Thymus (tissue), 11 donors: ENCODE data around the gene LCK. TPM values are rescaled to one million over a fixed set of nuclear protein-coding genes. Genes with fewer than 3 reads are reported as not detected.

Experiments
- DNase-seq, 9 donors: peaks; one replicate each; pipeline ENCODE4 v3.0.0-alpha.2; 2013; ENCODE audit warnings: low spot score in 9 of 9, low read depth in 6 of 9, missing footprints in 1 of 9
- H3K27ac ChIP-seq, 2 donors: one replicate each; pipeline ENCODE4 v1.5.1; 2013; ENCODE audit warnings: control low read depth in 1 of 2, low read depth in 1 of 2, low read length in 1 of 2, mild to moderate bottlenecking in 1 of 2, moderate library complexity in 1 of 2
- H3K27me3 ChIP-seq, 2 donors: one replicate each; pipeline ENCODE4 v1.5.1; 2013; ENCODE audit warnings: low read length in 1 of 2; ENCODE audit not compliant: control insufficient read depth in 2 of 2, insufficient read depth in 1 of 2
- H3K36me3 ChIP-seq, 2 donors: one replicate each; pipeline ENCODE4 v1.5.1; 2013; ENCODE audit warnings: low read length in 1 of 2, mild to moderate bottlenecking in 1 of 2, moderate library complexity in 1 of 2; ENCODE audit not compliant: control insufficient read depth in 2 of 2, insufficient read depth in 2 of 2
- H3K4me1 ChIP-seq, 2 donors: one replicate each; pipeline ENCODE4 v1.5.1; 2013; ENCODE audit warnings: low read length in 2 of 2; ENCODE audit not compliant: control insufficient read depth in 2 of 2, insufficient read depth in 2 of 2
- H3K4me3 ChIP-seq, 2 donors: one replicate each; pipeline ENCODE4 v1.5.1; 2013; ENCODE audit warnings: low read length in 2 of 2, control low read depth in 1 of 2, mild to moderate bottlenecking in 1 of 2
- H3K9me3 ChIP-seq, 2 donors: one replicate each; pipeline ENCODE4 v1.5.1; 2013; ENCODE audit warnings: low read length in 1 of 2, mild to moderate bottlenecking in 1 of 2; ENCODE audit not compliant: control insufficient read depth in 2 of 2, insufficient read depth in 1 of 2
- WGBS: extraction: QIAGEN DNeasy Blood & Tissue Kit; methylation state at CpG from one replicate; pipeline ENCODE4 v1.1.7; 2013; 5-methylcytosine and 5-hydroxymethylcytosine counted together
- polyA plus RNA-seq: library from polyadenylated mRNA; stranded (reverse); fragments of 200-250 nt; gene quantifications from one replicate; pipeline ENCODE4 v1.2.3, GENCODE V29; 2013
- total RNA-seq: library from RNA; stranded (reverse); fragments of 120-200 nt; gene quantifications from one replicate; pipeline ENCODE4 v1.2.4, GENCODE V29; 2013
- donor health status: healthy.

LCK gene
- total and polyA plus RNA-seq, 2 donors = 175 to 467 TPM

DNA sequence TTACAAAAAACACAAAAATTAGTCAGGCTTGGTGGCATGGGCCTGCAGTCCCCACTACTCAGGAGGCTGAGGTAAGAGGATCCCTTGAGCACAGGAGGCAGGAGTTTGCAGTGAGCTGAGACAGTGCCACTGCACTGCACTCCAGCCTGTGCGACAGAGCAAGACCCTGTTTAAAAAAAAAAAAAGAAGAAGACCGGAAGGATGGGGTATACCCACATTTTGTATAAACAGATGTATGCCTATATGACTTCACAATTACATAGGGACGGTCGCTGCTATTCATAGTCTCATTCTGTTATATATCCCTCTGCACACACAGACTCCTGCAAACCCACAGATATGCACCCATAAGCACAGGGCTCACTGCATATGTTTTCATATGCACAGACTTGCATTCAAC lies 12.7 kb downstream of the LCK start:
- WGBS = 62% methylated on average over 4 of the region's 4 CpGs
- H3K36me3 ChIP-seq = peaks cover 14 to 32% of the 10 kb centered on the region in 2 donors
- no peaks in the 10 kb centered on the region for H3K27me3 ChIP-seq
- peak overlapping the region; percentile 25 to 64 for H3K27ac ChIP-seq
- H3K4me1 ChIP-seq = peaks cover 9 to 42% of the 10 kb centered on the region in 2 donors
- H3K9me3 ChIP-seq = no peaks in the 10 kb centered on the region
- no peak overlapping the region for H3K4me3 ChIP-seq
- peak in 1 of 9 donors; percentile 66 for DNase-seq

DNA sequence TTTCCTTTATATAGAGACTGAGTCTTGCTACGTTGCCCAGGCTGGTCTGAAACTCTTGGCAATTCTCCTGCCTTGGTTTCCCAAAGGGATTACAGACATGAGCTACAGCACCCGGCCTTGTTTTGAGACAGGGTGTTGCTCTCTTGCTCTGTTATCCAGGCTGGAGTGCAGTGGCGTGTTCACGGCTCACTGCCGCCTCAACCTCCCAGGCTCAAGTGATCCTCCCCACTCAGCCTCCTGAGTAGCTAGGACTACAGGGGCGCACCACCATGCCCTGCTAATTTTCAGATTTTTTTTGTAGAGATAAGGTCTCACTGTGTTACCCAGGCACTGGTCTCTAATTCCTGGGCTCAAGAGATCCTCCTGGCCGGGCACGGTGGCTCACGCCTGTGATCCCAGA lies 14.8 kb downstream of the LCK start:
- H3K4me1 ChIP-seq = peaks cover 9 to 43% of the 10 kb centered on the region in 2 donors

GRCh38 chr1:32266921-32267591 lies 16.0 kb downstream of the LCK start:
- Histone ChIP-seq H3K9me3 (no peaks in the 10 kb centered on the region), H3K36me3 (peaks cover 6 to 28% of the 10 kb centered on the region in 2 donors)
- WGBS = 81% methylated on average over 7 of the region's 7 CpGs

More for the DNA sequence above, 14.8 kb downstream of the LCK start:
- peak overlapping the region; percentile 42 to 60 for H3K27ac ChIP-seq
- peaks cover 10 to 26% of the 10 kb centered on the region in 2 donors for H3K36me3 ChIP-seq
- H3K4me3 ChIP-seq = no peak overlapping the region
- H3K27me3 ChIP-seq = no peaks in the 10 kb centered on the region
- no peak for DNase-seq
- 98% methylated on average over 9 of the region's 9 CpGs for WGBS
- no peaks in the 10 kb centered on the region for H3K9me3 ChIP-seq

GRCh38 chr1:32269744-32270143 lies 18.7 kb downstream of the LCK start:
- peaks cover 8 to 22% of the 10 kb centered on the region in 2 donors for H3K36me3 ChIP-seq
- H3K27me3 ChIP-seq = no peaks in the 10 kb centered on the region
- DNase-seq = no peak
- H3K4me1 ChIP-seq = peaks cover 27 to 64% of the 10 kb centered on the region in 2 donors
- H3K9me3 ChIP-seq = no peaks in the 10 kb centered on the region
- H3K4me3 ChIP-seq = no peak overlapping the region
- peak overlapping the region in 1 of 2 donors; percentile 13 for H3K27ac ChIP-seq

More at GRCh38 chr1:32266921-32267591, 16.0 kb downstream of the LCK start:
- DNase-seq = peak in 2 of 9 donors; percentile 46 to 69
- no peaks in the 10 kb centered on the region for H3K27me3 ChIP-seq
- no peak overlapping the region for H3K4me3 ChIP-seq
- peak overlapping the region; percentile 49 to 80 for H3K27ac ChIP-seq
- H3K4me1 ChIP-seq = peaks cover 9 to 55% of the 10 kb centered on the region in 2 donors

- peak overlapping the region; percentile 88 to 92 for H3K27ac ChIP-seq
- no peaks in the 10 kb centered on the region for H3K9me3 ChIP-seq
- no peaks in the 10 kb centered on the region for H3K27me3 ChIP-seq
- peak in 2 of 9 donors; percentile 41 to 73 for DNase-seq
- peaks cover 33 to 71% of the 10 kb centered on the region in 2 donors for H3K4me1 ChIP-seq
- WGBS = 39% methylated on average over 7 of the region's 7 CpGs
- peaks cover 31 to 47% of the 10 kb centered on the region in 2 donors for H3K36me3 ChIP-seq
- H3K4me3 ChIP-seq = peak overlapping the region; percentile 15 to 88
Measured at GRCh38 chr1:32272557-32273390, 21.7 kb downstream of the LCK start.

- no peaks in the 10 kb centered on the region for H3K27me3 ChIP-seq
- no peaks in the 10 kb centered on the region for H3K9me3 ChIP-seq
- H3K27ac ChIP-seq = peak overlapping the region; percentile 88 to 92
- peak in 7 of 9 donors; percentile 77 to 96 (median 90) for DNase-seq
- 13% methylated on average over 10 of the region's 10 CpGs for WGBS
- peaks cover 33 to 71% of the 10 kb centered on the region in 2 donors for H3K4me1 ChIP-seq
- H3K4me3 ChIP-seq = peak overlapping the region; percentile 45 to 88
- H3K36me3 ChIP-seq = peaks cover 35 to 56% of the 10 kb centered on the region in 2 donors
Measured at GRCh38 chr1:32273391-32274208, 22.5 kb downstream of the LCK start.

- 77% methylated on average over 31 of the region's 31 CpGs for WGBS
- peak overlapping the region; percentile 45 to 88 for H3K4me3 ChIP-seq
- peaks cover 47 to 68% of the 10 kb centered on the region in 2 donors for H3K36me3 ChIP-seq
- no peak for DNase-seq
- H3K9me3 ChIP-seq = no peaks in the 10 kb centered on the region
- H3K27me3 ChIP-seq = no peaks in the 10 kb centered on the region
- peaks cover 33 to 71% of the 10 kb centered on the region in 2 donors for H3K4me1 ChIP-seq
- H3K27ac ChIP-seq = peak overlapping the region; percentile 88 to 92
Measured at GRCh38 chr1:32274646-32275340, 23.7 kb downstream of the LCK start.

GRCh38 chr1:32275424-32275823 lies 24.4 kb downstream of the LCK start:
- Histone ChIP-seq H3K27me3 (no peaks in the 10 kb centered on the region), H3K4me3 (peak overlapping the region; percentile 45 to 88), H3K36me3 (peaks cover 53 to 72% of the 10 kb centered on the region in 2 donors), H3K9me3 (no peaks in the 10 kb centered on the region), H3K27ac (peak overlapping the region in 1 of 2 donors; percentile 92), H3K4me1 (peaks cover 33 to 74% of the 10 kb centered on the region in 2 donors)
- peak in 1 of 9 donors; percentile 52 for DNase-seq
- 49% methylated on average over 41 of the region's 41 CpGs for WGBS
